ENCODE data around the gene COL6A5.

The COL6A5 gene

GRCh38 chr3:130456540-130456939, 111.1 kb downstream of the COL6A5 start:
- no peak for DNase-seq

- DNase-seq, result no peak
Measured at GRCh38 chr3:130457671-130458070, 112.2 kb downstream of the COL6A5 start.

GRCh38 chr3:130459944-130460343, 114.5 kb downstream of the COL6A5 start:
- no peak for DNase-seq

- DNase-seq, result no peak
Measured at GRCh38 chr3:130462089-130462488, 116.6 kb downstream of the COL6A5 start.

- no peak for DNase-seq
Measured at GRCh38 chr3:130463221-130463620, 117.7 kb downstream of the COL6A5 start.

GRCh38 chr3:130465521-130465920, 120.0 kb downstream of the COL6A5 start:
- DNase-seq, result no peak

- no peak for DNase-seq
Measured at GRCh38 chr3:130468311-130468710, 122.8 kb downstream of the COL6A5 start.

- no peak for DNase-seq
Measured at GRCh38 chr3:130470126-130470525, 124.7 kb downstream of the COL6A5 start.

- DNase-seq, result no peak
Measured at GRCh38 chr3:130473416-130473815, 127.9 kb downstream of the COL6A5 start.

GRCh38 chr3:130480736-130481135, 135.3 kb downstream of the COL6A5 start:
- no peak for DNase-seq

- no peak for DNase-seq
Measured at GRCh38 chr3:130488288-130488687, 142.8 kb downstream of the COL6A5 start.

- no peak for DNase-seq
Measured at GRCh38 chr3:130488769-130489450, 143.4 kb downstream of the COL6A5 start.

GRCh38 chr3:130490241-130490640, 144.8 kb downstream of the COL6A5 start:
- DNase-seq, result no peak

GRCh38 chr3:130491431-130491830, 146.0 kb downstream of the COL6A5 start:
- no peak for DNase-seq

- DNase-seq, result no peak
Measured at GRCh38 chr3:130504701-130505100, 159.2 kb downstream of the COL6A5 start.

- DNase-seq, result no peak
Measured at GRCh38 chr3:130506031-130506430, 160.6 kb downstream of the COL6A5 start.

- no peak for DNase-seq
Measured at GRCh38 chr3:130507746-130508145, 162.3 kb downstream of the COL6A5 start.

- DNase-seq, result no peak
Measured at GRCh38 chr3:130509008-130509407, 163.5 kb downstream of the COL6A5 start.

GRCh38 chr3:130514681-130515080, 169.2 kb downstream of the COL6A5 start:
- DNase-seq, result no peak

- no peak for DNase-seq
Measured at GRCh38 chr3:130515755-130516154, 170.3 kb downstream of the COL6A5 start.

GRCh38 chr3:130516645-130517512, 171.4 kb downstream of the COL6A5 start, which contains the start of gene COL6A6:
COL6A6 (plus strand) TSS chr3:130517177; CDS start chr3:130560365, 43,188 bp downstream.
- DNase-seq, result no peak

GRCh38 chr3:130517602-130518001, 172.1 kb downstream of the COL6A5 start:
- no peak for DNase-seq

- no peak for DNase-seq
Measured at GRCh38 chr3:130519754-130520153, 174.3 kb downstream of the COL6A5 start.

GRCh38 chr3:130522399-130522798, 176.9 kb downstream of the COL6A5 start:
- DNase-seq, result no peak

Data from activated CD8-positive, alpha-beta memory T cell treated with anti-CD3 and anti-CD28 coated beads, Interleukin-2, amount 50 U/mL, for 4 hours (primary cell).